ENCODE measurements around the gene WNT6. TPM values are rescaled to one million over a fixed set of nuclear protein-coding genes. Genes with fewer than 3 reads are reported as not detected.
A peak's percentile ranks its signal among the peaks of the same experiment; 100 is the strongest.

WNT6 gene
- total and polyA plus RNA-seq, 2 of the 8 experiments (the other 6 are each of a cell fraction or from before 2014, with no cell fraction given): not detected

- peaks cover 76 to 94% (median 91%) of the 10 kb centered on the region in 4 experiments for H3K27me3 ChIP-seq (replicated peaks in 1 of 4; ENCODE audit: control insufficient read depth in 3 of 4, extremely low read depth in 1 of 4, insufficient read depth in 3 of 4, low read length in 3 of 4)
- peaks cover 6% of the 10 kb centered on the region; the same call in 1 of the 2 replicates for H3K23me2 ChIP-seq (ENCODE audit: low read depth, low read length)
- H4K91ac ChIP-seq (replicated peaks; ENCODE audit: insufficient read length, low read length): peak overlapping the region; percentile 27
- POLR2A ChIA-PET (ENCODE audit: partially characterized antibody): no interaction called here
- CTCF ChIA-PET (ENCODE audit: partially characterized antibody): interaction anchor here (0.5 to 17.9 kb wide), 4 partner anchors 12 to 633 kb away, joined by 3 to 783 read pairs (median 3); partner anchors contain the start of gene WNT10A
- no peak overlapping the region for H2BK20ac ChIP-seq (ENCODE audit: low read length)
- peaks cover 3 to 22% (median 8%) of the 10 kb centered on the region in 4 experiments for H3K4me1 ChIP-seq (replicated peaks in 1 of 4; ENCODE audit: control insufficient read depth in 3 of 4, insufficient read depth in 4 of 4, low read length in 3 of 4)
- no peak overlapping the region for H3K9ac ChIP-seq (replicated peaks in 1 of 4; ENCODE audit: extremely low read depth in 1 of 4, low read depth in 3 of 4, low read length in 3 of 4)
- no peak for DNase-seq (ENCODE audit: low read depth in 1 of 2, low spot score in 2 of 2)
- H2BK12ac ChIP-seq (ENCODE audit: low read depth, low read length): no peak overlapping the region
- no peak overlapping the region for H2BK120ac ChIP-seq (replicated peaks; ENCODE audit: low read depth, low read length)
- H3K27ac ChIP-seq (ENCODE audit: low read depth, low read length): no peak overlapping the region
- no peak for FAIRE-seq
- peaks cover 10 to 20% of the 10 kb centered on the region in 2 experiments for H4K20me1 ChIP-seq (replicated peaks in 1 of 2; ENCODE audit: control insufficient read depth in 1 of 2, insufficient read depth in 2 of 2, low read length in 2 of 2)
- no peaks in the 10 kb centered on the region for H3K79me1 ChIP-seq (ENCODE audit: low read depth, low read length)
- H3K79me2 ChIP-seq (ENCODE audit: control insufficient read depth in 1 of 2, insufficient read depth in 2 of 2, low read length in 2 of 2): no peaks in the 10 kb centered on the region
- H4K8ac ChIP-seq (ENCODE audit: extremely low read depth, insufficient read depth, low read length): peak overlapping the region; percentile 76; the same call in 1 of the 2 replicates
- no peak overlapping the region for H2AFZ ChIP-seq (ENCODE audit: low read length)
- no peak overlapping the region for H3K14ac ChIP-seq (ENCODE audit: insufficient read length)
- H3K36me3 ChIP-seq (ENCODE audit: control insufficient read depth in 2 of 4, insufficient read depth in 4 of 4, low read length in 3 of 4): no peaks in the 10 kb centered on the region
- H2AK5ac ChIP-seq (ENCODE audit: low read depth, low read length): no peak overlapping the region
- no peak overlapping the region for H2BK15ac ChIP-seq (ENCODE audit: low read length)
- TF ChIP-seq TBP (IDR thresholded peaks at IDR 0.05; ENCODE audit: low read depth, low read length): no peak
- TF ChIP-seq GTF2F1 (IDR thresholded peaks at IDR 0.05; ENCODE audit: borderline replicate concordance, low read depth, low read length): no peak
- no peak for TF ChIP-seq HDAC2 (IDR thresholded peaks at IDR 0.05; ENCODE audit: borderline replicate concordance in 1 of 2, low read depth in 2 of 2, low read length in 2 of 2)
- TF ChIP-seq SP2 (IDR thresholded peaks at IDR 0.05; ENCODE audit: low read length): no peak
- TF ChIP-seq USF2 (IDR thresholded peaks at IDR 0.05; ENCODE audit: low read length): no peak
- no peak for TF ChIP-seq KDM4A (IDR thresholded peaks at IDR 0.05; ENCODE audit: low read depth, low read length, severe bottlenecking)
- no peak for TF ChIP-seq CREB1 (IDR thresholded peaks at IDR 0.05)
- TF ChIP-seq KDM5A (IDR thresholded peaks at IDR 0.05; ENCODE audit: low read length): no peak
- TF ChIP-seq YY1 (IDR thresholded peaks at IDR 0.05; ENCODE audit: low read depth, low read length): no peak
- TF ChIP-seq SUZ12 (IDR thresholded peaks at IDR 0.05; ENCODE audit: low read length): no peak
- H3K4ac ChIP-seq (replicated peaks; ENCODE audit: insufficient read length, low read depth, low read length): no peak overlapping the region
- H3K18ac ChIP-seq (ENCODE audit: extremely low read depth, low read length): no peak overlapping the region
- no peak overlapping the region for H3K56ac ChIP-seq (replicated peaks; ENCODE audit: insufficient read length, low read depth, low read length)
- H3K9me3 ChIP-seq (ENCODE audit: insufficient read depth in 2 of 2, low read depth in 1 of 2, low read length in 1 of 2): no peaks in the 10 kb centered on the region
- no peak overlapping the region for H4K5ac ChIP-seq (ENCODE audit: insufficient read length, low read depth, low read length)
- no peak overlapping the region for H2BK5ac ChIP-seq (ENCODE audit: low read depth, low read length)
- H3K4me2 ChIP-seq (ENCODE audit: insufficient read depth in 1 of 2, low read depth in 2 of 2, low read length in 2 of 2): no peak overlapping the region
- no peak overlapping the region for H3K4me3 ChIP-seq (ENCODE audit: extremely low read depth in 1 of 4, insufficient read depth in 2 of 4, low read depth in 3 of 4, low read length in 4 of 4)
- H3K23ac ChIP-seq (ENCODE audit: insufficient read length): no peak overlapping the region
- WGBS, 2 experiments (ENCODE audit: extremely low coverage in 1 of 2, insufficient coverage in 1 of 2, insufficient read length in 1 of 2, insufficient replicate concordance in 2 of 2, low coverage in 1 of 2, low lambda C conversion rate in 2 of 2, missing lambda C conversion rate in 1 of 2): 61% methylated on average over 3 of the region's 3 CpGs; no CpG with 5 or more reads in 1 of the 2 experiments
These were observed 30.8 kb downstream of the WNT6 start for GRCh38 chr2:218890369-218890768.
